ENCODE results near the gene MATN4.

DNA sequence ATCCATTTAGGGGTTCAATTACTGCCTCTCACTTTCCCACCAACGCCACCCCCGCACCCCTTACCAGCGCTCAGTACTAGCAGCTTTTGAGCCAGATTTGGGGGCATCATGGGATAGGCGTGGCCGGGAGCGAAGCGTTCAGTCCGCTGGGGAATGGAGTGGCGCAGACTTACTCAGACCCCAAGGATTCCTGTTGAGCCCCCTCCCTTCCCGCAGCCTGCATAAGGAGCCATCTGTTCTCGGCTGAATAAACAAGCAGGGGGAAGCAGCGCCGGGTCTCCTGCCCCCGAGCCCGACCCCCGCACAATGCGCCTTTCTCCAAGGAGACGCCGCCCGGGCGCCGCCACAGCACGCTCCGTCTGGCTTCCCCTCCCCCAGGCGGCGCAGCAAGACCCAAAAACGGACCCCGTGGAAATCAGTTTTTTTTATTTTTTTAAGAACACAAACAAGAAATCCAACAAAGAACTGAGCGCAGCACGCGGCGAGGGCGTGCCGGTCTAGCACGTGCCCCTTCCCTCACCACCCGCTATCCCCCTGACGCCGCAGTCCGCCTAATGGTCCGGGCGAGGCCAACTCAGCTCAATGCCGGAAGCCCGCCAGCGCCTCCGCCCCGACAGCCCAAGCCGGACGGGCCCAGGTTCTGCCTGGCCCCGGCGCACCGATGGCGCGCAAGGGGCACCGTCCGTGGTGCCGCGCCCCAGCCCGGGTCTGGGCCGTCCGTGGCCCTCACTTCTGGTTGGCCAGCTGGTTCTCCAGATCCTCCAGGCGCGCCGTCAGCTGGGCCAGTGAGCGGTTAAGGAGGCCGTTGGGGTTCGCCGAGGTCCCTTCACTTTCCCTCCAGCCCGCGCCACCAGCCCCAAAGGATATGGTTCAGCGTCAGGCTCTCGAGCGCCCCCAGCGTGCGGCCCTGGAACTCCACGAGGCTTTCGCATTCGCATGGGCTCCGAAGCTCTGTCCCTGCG is 14.8 kb downstream of the MATN4 start:
- TF ChIP-seq, protein P1, sequence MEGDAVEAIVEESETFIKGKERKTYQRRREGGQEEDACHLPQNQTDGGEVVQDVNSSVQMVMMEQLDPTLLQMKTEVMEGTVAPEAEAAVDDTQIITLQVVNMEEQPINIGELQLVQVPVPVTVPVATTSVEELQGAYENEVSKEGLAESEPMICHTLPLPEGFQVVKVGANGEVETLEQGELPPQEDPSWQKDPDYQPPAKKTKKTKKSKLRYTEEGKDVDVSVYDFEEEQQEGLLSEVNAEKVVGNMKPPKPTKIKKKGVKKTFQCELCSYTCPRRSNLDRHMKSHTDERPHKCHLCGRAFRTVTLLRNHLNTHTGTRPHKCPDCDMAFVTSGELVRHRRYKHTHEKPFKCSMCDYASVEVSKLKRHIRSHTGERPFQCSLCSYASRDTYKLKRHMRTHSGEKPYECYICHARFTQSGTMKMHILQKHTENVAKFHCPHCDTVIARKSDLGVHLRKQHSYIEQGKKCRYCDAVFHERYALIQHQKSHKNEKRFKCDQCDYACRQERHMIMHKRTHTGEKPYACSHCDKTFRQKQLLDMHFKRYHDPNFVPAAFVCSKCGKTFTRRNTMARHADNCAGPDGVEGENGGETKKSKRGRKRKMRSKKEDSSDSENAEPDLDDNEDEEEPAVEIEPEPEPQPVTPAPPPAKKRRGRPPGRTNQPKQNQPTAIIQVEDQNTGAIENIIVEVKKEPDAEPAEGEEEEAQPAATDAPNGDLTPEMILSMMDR (IDR thresholded peaks at IDR 0.05; ENCODE audit: low read length): peak; percentile 89
- TF ChIP-seq EZH2 (optimal IDR thresholded peaks at IDR 0.05; ENCODE audit: low read depth, low read length) (no peak), EZH2phosphoT487 (IDR thresholded peaks at IDR 0.05; ENCODE audit: low read length) (no peak)

Data from MM.1S (cell line).